Nephron progenitor cell (in vitro differentiated cells): ENCODE data around the gene CMTM5.

Experiments
- DNase-seq: peaks from one replicate; pipeline ENCODE4 v3.0.0; 2021
- H3K27ac Mint-ChIP-seq: 2 replicates; pipeline ENCODE4 v1.8.0; 2021; ENCODE audit warnings: mild to moderate bottlenecking, moderate library complexity, mixed read lengths
- H3K27me3 Mint-ChIP-seq: 2 replicates; pipeline ENCODE4 v1.8.0; 2021; ENCODE audit warnings: mild to moderate bottlenecking, low read depth, mixed read lengths; ENCODE audit not compliant: poor library complexity
- H3K36me3 Mint-ChIP-seq: 2 replicates; pipeline ENCODE4 v1.8.0; 2021; ENCODE audit warnings: low read depth, mixed read lengths
- H3K4me1 Mint-ChIP-seq: 2 replicates; pipeline ENCODE4 v1.8.0; 2021; ENCODE audit warnings: mixed read lengths
- H3K4me3 Mint-ChIP-seq: 2 replicates; pipeline ENCODE4 v1.8.0; 2021; ENCODE audit warnings: mild to moderate bottlenecking, moderate library complexity, mixed read lengths
- H3K9me3 Mint-ChIP-seq: 2 replicates; pipeline ENCODE4 v1.8.0; 2021; ENCODE audit warnings: mild to moderate bottlenecking, moderate library complexity, mixed read lengths
- TF ChIP-seq, protein P1 (sequence below): fragments of 200-600 bp; sonication (generic); IDR thresholded peaks from 2 replicates; pipeline ENCODE4 v1.5.0; 2021; ENCODE audit warnings: antibody characterized with exemption

Gene CMTM5

DNA sequence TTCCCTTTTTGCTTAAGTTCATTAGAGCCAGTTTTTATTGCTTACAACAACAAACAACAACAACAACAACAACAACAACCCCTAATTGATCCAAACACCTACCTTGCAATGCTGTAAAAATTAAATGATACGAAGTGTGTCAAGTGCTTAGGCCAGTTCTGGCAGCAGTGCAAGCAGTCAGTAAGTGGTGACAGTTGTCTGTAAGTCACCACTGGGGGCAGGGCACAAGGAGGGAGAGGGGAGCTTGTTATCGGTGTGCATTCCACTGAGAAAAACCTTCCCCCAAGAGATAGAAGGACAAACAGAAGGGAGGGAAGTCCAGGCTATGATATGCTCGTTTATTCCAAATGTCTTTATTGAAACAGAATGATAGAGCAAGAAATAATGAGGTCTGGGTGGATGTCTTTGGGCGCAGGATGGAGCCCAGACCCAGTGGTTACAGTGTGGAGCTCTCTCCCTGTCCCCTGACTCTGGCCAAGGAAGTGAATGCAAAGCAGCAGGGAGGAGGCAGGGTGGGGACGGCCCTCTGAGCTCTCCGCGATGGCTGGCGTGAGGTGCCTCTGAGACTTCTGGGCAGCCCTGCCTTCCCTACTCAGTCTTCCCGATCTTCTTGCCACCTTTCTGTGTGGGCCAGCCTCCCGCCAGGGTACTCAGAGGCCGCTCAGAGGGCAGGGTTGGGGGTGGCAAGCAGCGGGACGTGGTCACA is 30.7 kb upstream of the CMTM5 start:
- Mint-ChIP-seq H3K4me1 (peaks cover 17% of the 10 kb centered on the region), H3K4me3 (no peak overlapping the region), H3K36me3 (peaks cover 16% of the 10 kb centered on the region), H3K9me3 (peaks cover 15% of the 10 kb centered on the region), H3K27ac (peak overlapping the region; percentile 76), H3K27me3 (peaks cover 18% of the 10 kb centered on the region)
- no peak for DNase-seq
- TF ChIP-seq, protein P1, sequence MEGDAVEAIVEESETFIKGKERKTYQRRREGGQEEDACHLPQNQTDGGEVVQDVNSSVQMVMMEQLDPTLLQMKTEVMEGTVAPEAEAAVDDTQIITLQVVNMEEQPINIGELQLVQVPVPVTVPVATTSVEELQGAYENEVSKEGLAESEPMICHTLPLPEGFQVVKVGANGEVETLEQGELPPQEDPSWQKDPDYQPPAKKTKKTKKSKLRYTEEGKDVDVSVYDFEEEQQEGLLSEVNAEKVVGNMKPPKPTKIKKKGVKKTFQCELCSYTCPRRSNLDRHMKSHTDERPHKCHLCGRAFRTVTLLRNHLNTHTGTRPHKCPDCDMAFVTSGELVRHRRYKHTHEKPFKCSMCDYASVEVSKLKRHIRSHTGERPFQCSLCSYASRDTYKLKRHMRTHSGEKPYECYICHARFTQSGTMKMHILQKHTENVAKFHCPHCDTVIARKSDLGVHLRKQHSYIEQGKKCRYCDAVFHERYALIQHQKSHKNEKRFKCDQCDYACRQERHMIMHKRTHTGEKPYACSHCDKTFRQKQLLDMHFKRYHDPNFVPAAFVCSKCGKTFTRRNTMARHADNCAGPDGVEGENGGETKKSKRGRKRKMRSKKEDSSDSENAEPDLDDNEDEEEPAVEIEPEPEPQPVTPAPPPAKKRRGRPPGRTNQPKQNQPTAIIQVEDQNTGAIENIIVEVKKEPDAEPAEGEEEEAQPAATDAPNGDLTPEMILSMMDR = no peak

DNA sequence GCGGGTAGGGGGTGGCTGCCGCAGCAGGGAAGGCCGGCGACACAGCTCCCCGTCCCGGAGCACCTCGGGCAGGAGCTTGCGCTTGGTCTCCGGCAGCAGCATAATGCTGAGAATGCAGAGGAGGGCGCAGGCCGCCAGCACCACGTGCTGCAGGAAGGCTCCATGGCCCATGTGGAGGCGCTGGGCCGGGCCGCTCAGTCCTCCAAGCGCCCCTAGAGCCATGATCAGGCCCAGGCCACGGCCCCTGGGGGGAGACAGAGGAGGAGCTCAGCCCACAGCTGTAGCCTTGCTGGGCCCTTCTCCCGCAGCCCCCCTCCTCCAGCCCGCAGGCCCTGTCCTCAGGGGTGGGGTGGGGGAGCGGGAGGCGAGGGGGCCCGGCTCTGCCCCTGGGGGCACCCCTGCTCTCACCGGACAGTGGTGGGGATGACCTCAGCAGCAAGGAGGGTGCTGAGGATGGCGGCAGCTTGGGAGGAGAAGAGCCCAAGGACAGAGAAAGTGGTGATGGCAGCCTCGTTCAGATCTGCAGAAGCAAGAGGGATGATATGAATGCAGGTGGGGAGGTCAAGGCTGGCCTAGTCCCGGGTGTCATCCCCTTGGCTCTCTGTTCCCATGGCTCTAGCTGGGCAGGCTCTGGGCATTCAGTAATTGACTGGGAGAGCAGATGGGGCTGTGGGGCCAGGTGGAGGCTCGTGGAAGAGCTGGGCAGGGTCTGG is 30.0 kb upstream of the CMTM5 start:
- no peak overlapping the region for H3K4me3 Mint-ChIP-seq
- peaks cover 24% of the 10 kb centered on the region for H3K27me3 Mint-ChIP-seq
- H3K4me1 Mint-ChIP-seq = peaks cover 20% of the 10 kb centered on the region
- H3K9me3 Mint-ChIP-seq = peaks cover 12% of the 10 kb centered on the region
- peaks cover 19% of the 10 kb centered on the region for H3K36me3 Mint-ChIP-seq
- TF ChIP-seq, protein P1 = no peak
- no peak for DNase-seq
- no peak overlapping the region for H3K27ac Mint-ChIP-seq

- no peak for DNase-seq
- Mint-ChIP-seq H3K36me3 (peaks cover 19% of the 10 kb centered on the region), H3K9me3 (peaks cover 11% of the 10 kb centered on the region), H3K4me1 (peaks cover 20% of the 10 kb centered on the region), H3K27me3 (peaks cover 25% of the 10 kb centered on the region), H3K27ac (no peak overlapping the region), H3K4me3 (no peak overlapping the region)
- TF ChIP-seq, protein P1 = no peak
Observed at GRCh38 chr14:23347406-23348296, 29.2 kb upstream of the CMTM5 start.

- H3K36me3 Mint-ChIP-seq = peaks cover 19% of the 10 kb centered on the region
- H3K4me1 Mint-ChIP-seq = peaks cover 26% of the 10 kb centered on the region
- peaks cover 31% of the 10 kb centered on the region for H3K27me3 Mint-ChIP-seq
- TF ChIP-seq, protein P1 = no peak
- no peak overlapping the region for H3K27ac Mint-ChIP-seq
- DNase-seq = no peak
- H3K9me3 Mint-ChIP-seq = peaks cover 11% of the 10 kb centered on the region
- H3K4me3 Mint-ChIP-seq = no peak overlapping the region
Observed at GRCh38 chr14:23348297-23348655, 28.6 kb upstream of the CMTM5 start.

GRCh38 chr14:23349156-23349845 is 27.5 kb upstream of the CMTM5 start:
- peak overlapping the region; percentile 65 for H3K27ac Mint-ChIP-seq
- peaks cover 33% of the 10 kb centered on the region for H3K27me3 Mint-ChIP-seq
- DNase-seq = no peak
- H3K4me3 Mint-ChIP-seq = no peak overlapping the region
- peaks cover 19% of the 10 kb centered on the region for H3K36me3 Mint-ChIP-seq
- peaks cover 11% of the 10 kb centered on the region for H3K9me3 Mint-ChIP-seq
- peaks cover 36% of the 10 kb centered on the region for H3K4me1 Mint-ChIP-seq
- TF ChIP-seq, protein P1 = no peak
